ENCODE results near the gene LRRC4C.
"Not testable (repeated sequence)": the region's sequence is repeated elsewhere in the genome, so short reads cannot be mapped to it uniquely, and the experiment has no call there.

LRRC4C gene

DNA sequence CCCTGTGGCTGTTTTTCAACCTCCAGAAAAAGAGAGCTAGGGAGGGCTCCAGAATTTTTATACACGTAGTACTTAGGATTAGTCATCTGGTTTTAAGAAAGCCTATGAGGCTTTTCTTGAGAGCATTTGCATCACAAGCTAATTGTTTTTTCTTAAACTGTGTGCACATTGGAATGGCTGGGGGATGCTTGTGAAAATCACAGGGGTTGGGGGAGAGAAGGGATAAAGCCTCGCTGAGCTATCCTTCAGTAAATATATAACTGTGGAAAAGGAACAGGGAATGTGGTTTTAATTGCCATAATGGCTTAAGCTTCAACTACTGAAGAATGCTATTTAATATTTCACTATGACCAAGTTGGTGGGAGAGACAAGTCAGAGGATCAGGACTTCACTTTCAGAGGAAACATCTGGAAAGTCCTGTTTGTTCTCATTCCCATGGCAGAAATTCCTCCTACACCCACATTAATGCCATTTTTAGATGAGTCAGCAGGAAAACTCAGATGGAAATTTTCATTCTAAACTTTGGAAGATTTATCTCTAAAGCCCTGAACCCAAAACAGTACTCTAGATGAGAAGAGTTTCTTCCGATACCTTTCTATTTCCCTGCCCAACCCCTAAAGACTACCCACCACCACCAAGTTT lies 591.3 kb downstream of the LRRC4C start:
- DNase-seq (ENCODE audit: low spot score), result no peak

DNA sequence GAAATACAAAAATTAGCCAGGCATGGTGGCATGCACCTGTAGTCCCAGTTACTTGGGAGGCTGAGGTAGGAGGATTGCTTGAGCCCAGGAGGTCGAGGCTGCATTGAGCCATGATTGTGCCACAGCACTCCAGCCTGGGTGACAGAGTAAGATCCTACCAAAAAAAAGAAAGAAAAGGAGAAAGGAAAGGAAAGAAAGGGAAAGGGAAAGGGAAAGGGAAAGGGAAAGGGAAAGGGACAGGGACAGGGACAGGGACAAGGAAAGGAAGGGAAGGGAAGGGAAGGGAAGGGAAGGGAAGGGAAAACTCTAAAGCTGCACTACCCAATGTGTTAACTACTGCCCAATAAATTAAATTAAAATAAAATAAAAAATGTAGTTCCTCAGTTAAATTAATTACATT lies 601.7 kb downstream of the LRRC4C start:
- DNase-seq (ENCODE audit: low spot score), result not testable (repeated sequence)

DNA sequence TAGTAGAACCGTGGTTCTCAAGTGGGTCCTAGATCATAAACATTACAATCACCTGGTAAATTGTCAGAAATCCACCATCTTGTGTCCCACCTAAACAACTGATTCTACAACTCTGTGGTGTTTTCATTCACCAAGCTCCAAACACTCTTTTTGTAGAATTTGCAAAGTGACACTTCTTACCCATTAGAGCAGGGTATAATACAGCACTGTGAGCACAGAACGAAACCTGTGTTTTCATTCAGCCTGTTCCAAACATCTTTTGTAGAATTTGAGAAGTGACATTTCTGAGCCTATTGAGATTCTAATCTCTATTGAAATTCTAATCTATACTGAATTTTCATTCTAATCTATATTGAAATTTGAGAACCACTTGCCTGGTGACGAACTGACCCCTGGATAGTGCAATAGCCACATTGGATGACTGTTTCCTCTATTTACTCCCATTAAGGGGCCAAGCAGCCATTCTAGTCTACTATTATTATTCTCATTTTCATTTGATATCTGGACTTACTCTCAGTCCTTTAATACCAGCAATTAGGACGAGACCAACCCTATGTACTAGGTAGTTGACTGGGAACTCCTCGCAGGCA lies 616.6 kb downstream of the LRRC4C start:
- no peak for DNase-seq (ENCODE audit: low spot score)

DNA sequence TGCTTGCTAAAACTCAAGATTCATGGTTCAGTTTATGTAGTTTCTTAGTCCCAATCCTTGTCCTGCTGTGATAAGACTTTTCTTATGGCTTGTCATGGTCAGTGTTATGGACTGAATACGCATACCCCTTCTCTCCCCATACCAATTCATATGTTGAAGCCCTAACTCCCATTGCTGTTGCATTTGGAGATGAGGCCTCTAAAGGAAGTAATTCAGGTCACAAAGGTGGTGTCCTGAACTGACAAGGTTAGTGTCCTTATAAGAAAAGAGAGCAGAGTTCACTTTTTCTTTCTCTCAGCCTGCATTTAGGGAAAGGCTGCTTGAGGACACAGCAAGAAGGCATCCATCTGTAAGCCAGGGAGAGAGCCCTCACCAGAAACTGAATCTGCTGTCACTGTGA lies 618.2 kb downstream of the LRRC4C start:
- DNase-seq (ENCODE audit: low spot score), result no peak

DNA sequence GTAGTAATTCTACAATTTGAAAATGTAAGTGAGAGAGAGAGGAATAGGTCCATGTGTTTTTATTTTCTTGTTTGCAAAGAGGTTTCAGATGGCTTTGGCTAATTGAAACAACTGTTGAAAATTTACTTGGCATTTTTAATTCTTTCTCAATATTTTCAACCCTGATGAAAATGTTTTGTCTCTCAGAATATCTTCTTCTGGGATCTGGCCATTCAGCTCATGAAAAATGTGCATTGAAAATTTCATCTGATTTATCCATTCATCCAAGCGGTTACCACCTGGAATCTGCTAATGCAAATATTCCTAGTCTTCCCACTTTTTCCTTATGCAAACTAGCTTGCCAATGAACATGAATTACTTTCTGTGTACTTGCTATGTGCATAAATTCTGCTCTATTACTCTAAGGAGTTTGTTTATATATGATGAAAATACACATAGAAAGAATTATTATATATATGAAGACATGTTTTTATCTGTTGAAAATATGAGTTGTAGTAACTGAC lies 621.2 kb downstream of the LRRC4C start:
- DNase-seq (ENCODE audit: low spot score), result no peak

DNA sequence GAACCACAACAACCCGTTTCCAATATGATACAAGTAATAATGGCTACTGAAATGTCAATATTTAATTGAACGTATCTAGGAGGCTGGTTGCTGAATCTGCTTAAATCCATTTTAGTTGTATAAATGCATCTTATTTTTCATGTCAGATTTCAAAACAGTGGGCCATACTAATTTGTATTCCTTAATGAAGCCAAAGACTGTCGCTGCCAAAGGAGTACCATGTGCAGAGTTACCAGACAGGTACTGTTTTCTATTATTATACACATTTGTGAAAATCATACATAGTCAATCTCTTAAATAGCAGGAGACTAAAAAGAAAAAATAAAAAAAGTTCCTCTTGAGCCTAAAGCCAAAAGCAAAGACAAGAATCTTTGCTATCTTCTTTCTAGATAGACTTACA lies 632.3 kb downstream of the LRRC4C start:
- no peak for DNase-seq (ENCODE audit: low spot score)

DNA sequence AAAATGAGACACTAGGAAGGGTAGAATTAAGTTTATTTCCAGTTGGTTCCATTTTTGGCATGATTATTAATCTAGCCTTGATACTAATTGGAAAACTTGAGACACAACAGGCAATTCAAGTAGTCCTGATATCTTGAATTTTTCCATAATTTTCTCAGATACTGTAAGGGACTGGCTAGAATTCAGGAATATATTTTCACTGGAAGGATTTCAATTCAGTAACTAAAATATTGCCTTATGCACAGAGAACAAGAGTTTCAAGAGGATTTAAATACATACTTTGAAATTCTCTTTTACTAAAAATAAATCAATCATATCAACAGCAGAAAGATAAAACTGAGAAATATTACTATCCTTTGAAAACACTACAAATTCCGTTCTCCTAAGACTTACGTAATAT lies 632.9 kb downstream of the LRRC4C start:
- no peak for DNase-seq (ENCODE audit: low spot score)

DNA sequence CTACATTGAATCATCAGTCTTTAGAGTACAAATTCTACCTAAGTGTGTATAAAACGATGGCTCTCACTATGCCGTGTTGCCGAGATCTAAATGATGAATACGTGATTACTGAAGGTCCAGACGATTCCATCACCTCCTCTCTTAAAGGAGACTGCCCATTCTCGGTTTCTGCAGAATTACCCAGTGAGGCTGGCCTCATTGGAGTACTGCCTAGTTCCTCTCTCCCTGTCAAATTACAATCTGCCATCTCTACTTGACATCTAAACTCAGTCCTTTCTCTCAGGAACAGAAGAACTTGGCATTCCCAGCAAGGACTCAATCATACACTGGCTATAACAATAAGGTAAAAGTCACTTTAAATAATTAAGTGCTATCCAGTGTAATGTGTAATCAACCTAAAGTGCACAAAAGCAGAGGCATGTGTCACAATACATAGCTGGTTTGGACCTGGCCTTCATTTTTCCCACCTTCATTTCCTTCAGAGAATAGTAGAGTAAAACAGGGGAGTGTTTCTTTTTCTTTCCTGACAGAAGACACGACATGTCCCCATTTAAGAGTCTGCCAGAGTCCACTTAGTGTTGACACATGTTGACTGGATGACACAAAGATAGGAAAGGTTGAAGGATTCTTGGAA lies 634.1 kb downstream of the LRRC4C start:
- no peak for DNase-seq (ENCODE audit: low spot score)

DNA sequence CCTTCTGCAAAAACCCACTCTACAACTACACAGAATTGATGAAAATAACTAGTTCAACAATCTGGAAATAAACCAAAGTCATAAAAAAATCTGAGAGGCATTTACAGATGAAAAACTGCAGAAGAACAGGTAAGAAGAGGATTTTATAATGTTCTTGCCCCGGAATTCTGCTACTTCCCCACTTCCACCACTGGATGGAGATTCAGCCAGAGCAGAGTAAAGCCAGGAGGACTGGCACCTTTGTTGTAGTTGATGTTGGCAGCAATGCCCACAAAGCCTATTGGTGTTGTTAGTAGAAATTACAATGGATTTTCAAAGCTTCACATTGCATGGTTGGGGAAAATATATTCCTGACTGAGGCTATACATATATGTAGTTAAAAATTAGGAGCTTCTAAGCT lies 640.2 kb downstream of the LRRC4C start:
- no peak for DNase-seq (ENCODE audit: low spot score)

DNA sequence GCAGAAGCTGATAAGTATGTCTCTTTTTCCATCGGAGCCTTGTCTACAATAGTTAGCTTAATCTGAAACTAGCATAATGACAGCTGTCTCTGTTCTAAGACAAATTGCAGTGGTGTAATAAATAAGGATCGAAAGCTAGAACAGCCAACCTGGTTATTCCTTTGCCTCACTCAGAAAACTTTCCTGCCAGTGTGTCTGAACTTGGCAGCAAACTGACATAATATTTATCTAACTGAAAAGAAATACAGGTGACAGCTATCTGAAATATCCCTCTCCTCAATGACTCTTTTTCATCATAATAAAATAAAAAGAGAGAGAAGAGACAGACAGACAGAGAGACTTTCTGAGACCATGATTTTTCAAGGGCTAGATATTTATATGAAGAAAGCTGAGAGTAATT lies 642.5 kb downstream of the LRRC4C start:
- no peak for DNase-seq (ENCODE audit: low spot score)

DNA sequence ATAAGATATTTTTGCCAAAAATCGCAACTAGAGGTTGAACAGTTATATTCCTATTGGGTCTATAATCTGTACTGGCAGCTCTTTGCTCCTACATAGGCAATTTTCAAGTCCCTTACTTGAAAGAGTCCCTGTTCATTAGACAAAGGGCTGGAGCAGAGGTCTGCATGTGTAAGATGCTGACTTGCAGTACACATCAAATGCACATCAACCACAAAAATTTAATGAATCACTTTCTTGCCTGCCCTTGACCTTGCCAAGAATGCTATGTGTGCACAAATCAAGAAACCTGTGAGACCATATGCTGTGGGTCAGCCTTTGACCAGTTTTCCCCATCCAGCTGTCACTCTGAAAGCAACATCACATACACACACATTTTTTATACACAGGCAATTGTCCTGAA lies 661.5 kb downstream of the LRRC4C start:
- no peak for DNase-seq (ENCODE audit: low spot score)

DNA sequence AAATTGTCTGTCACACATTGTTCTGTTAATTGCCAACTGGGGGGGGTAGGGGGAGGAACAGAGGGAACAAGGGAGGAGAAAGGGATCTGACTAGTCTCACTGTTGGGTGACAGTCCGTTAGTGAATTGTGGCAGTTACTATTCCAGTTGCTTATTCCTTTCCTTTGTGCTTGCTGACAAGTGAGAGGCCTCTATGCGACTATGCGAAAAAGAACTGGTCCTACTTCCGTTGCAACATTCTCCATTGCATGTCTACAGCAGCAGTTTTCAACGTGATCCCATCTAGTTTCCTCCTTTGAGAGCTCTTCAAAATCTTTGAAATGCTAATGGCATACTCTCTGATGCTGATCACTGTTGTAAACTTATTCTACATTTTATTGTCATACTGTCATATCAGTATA lies 672.2 kb downstream of the LRRC4C start:
- no peak for DNase-seq (ENCODE audit: low spot score)

DNA sequence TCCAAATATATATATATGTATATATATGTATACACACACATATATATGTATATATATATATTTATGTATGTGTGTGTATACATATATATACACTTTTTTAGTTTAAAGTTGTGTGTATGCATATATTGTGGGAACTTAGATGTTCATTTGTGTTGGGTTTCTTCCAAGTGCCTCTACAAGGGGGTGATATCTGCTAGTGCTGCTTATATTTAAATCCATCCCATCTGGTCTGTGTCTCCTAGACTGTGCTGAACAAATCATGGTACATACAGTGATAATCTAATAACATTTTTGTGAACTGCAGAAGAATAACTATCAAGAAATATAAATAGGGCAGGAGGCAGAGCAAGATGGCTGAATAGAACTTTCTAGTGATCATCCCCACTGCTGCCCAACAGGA lies 696.4 kb downstream of the LRRC4C start:
- DNase-seq (ENCODE audit: low spot score), result no peak

DNA sequence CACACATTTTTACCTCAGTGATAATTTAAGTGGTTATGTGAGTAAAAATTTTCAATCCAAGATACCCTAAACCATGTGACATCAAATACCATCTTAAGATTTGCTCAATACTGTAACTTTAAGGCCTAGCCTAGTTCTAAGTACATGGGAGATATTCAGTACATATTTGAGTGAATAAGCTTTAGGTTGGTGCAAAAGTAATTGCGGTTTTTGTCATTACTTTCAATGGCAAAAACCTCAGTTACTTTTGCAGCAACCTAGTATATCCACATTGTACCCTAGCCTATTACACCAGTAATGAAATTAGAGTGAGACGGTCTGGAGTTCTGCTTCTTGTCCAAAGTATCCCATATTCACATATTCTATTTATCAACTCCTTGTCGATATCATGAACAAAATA lies 700.1 kb downstream of the LRRC4C start:
- no peak for DNase-seq (ENCODE audit: low spot score)

DNA sequence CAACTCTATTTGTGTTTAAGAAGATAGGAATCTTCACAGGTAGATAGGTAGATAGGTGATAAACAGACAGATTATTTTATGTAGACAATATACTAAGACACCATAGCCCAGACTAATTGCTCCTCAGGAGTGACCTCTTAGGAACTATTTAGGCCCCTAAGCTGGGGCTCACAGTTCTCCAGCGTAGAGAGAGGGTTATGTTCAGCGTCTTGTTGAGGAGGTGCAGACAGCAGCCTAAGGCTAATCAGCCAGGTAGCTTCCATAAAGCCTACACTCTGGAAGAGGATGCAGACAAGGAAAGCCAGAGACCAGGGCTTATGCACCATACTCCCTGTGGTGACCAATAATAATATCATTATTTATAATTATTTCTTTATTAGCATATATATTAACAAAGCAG lies 705.2 kb downstream of the LRRC4C start:
- DNase-seq (ENCODE audit: low spot score), result no peak

DNA sequence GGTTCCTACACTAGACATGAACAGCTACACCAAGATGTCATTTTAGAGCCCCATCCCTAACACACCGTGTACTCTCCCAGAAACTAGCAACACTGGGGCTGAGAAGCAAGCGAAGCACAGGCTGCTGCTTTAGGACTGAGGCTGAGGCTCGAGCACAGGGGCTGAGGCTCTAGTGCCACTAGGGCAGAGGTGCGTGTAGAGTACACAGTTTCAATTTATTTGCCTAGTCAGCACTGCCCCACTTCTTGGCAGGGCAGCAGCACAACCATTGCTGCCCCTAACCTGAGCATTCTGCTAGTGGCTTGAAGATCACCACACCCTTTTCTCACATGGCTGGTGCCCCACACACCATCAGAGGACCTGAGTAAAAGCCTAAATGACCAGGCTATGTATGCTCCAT lies 713.2 kb downstream of the LRRC4C start:
- DNase-seq (ENCODE audit: low spot score), result no peak

DNA sequence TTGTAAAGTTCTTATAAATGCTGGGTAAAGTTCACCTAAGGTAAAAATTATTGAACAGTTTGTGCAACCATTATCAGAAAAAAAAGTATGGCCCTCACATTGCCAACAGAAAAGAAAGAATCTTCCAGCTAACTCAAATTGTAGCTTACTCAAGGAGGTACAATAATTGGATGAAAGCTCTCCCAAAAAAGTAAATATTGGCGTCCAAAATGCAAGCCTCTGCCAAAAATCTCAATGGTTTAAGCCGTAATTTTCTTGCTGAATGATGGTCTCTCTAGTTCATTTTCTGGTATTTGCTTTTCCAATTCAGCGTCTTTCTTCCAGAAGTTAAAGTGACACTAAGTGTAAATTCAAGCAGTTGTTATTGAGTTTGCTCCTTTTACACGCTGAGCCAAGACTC lies 727.3 kb downstream of the LRRC4C start:
- DNase-seq (ENCODE audit: low spot score), result no peak

DNA sequence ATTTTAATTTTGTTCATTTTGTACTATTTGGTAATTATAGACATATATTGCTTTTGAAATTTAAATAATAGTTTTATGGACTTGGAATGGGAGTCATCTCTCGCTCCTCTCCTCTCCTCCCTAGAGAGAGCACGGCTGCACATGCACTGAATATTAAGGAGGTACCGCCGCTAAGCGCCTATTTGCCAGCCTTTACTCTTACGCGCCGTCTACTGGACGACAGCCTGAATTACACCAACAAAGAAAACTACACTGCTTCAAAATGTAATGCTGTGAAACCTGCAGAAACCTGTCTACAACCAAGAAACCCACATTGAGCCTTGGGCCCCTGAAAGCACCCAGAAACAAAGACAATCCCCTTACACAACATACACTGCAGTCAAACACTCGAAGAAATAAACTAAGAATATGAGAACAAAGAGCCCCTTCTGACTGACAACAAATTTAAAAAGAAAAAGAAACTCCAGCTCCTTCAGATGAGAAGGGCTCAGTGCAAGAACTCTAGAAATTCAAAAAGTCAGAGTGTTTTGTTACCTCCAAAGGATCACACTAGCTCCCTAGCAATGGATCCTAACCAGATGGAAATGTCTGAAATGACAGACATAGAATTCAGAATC lies 737.2 kb downstream of the LRRC4C start:
- DNase-seq (ENCODE audit: low spot score), result peak; percentile 2

DNA sequence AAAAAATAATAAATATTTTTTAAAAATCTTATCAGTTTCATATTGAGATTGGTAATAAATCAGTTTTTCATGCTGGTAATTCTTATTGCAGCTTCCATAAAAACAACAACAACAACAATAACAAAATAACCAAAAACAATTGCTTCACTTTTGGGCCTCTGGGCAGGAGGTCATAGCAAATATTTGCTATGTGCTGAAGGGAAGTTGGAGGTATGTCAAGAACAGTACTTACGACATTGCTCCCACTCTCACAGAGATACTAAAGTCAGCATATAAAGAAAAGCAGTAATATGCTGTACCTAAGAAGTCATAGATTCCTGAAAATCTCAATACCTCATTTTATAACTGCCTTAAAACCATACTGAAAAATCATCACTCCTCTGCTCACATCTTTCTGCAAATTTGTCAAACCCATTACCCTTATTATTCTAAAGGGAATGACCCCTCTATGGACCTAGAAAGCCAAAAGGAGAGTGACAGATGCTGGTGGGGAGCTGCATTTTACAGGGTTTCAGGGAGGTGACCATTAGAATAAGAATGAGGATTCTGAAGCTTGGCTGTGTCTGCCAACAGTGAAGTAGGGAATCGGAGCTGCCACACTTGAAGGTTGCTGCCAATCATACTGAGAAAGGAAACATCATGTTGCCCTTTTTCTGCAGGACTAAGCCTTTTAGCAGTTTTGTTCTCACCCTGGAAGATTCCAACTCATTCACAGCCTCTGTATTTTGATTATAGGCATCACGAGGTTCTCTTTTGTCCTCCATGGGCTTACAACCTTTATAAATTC lies 742.9 kb downstream of the LRRC4C start:
- no peak for DNase-seq (ENCODE audit: low spot score)

DNA sequence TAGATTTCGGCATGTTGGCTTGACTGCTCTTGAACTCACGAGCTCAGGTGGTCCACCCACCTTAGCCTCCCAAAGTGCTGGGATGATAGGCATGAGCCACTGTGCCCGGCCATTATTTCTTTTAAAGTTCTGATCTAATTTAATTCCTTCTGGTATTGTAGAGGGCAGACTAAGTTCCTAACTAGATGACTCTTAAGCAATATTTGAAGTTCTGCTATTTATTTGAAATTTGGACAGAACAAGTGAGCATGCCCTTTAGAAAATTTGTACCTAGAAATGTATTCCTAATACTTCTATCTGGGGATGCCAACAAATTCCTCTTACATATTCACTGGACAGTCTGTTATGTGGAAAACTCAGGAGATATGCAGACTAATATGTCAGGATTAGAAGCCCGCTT lies 746.4 kb downstream of the LRRC4C start:
- no peak for DNase-seq (ENCODE audit: low spot score)

DNA sequence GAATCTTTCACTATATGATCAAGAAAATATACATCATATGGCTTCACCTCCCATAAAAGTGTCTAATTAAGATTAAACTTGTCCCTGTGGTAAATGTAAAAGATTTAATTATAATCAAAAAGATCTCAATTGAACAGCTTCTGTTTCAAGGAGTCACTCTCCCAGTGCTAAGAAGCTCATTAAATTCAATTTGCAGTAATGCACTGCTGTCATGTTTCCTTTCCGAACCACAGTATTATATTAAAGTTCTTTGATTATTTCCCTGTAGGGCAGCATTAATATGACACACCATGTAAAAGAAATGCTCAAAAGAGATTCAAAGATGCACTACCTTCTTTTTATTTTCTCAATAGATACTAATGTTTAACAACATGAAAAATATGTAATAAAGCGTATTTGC lies 758.4 kb downstream of the LRRC4C start:
- DNase-seq (ENCODE audit: low spot score), result no peak

DNA sequence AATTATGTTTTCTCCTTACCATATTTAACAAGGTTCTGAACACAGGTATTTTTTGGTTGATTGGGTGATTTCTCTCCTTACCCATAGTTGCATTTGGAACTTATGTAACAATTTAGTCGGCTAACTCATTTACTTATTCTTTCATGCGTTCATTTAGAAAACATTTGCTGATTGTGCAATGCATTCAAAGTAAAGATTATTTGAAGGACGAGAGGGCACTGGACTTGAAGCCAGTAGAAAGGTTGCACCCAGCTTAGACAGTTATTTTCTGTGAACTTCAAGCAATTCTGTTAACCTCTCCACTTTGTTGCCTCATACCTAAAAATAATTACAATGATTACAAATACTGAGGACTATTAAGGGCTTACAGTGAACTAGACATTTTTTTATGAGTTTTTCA lies 769.6 kb downstream of the LRRC4C start:
- DNase-seq (ENCODE audit: low spot score), result no peak

DNA sequence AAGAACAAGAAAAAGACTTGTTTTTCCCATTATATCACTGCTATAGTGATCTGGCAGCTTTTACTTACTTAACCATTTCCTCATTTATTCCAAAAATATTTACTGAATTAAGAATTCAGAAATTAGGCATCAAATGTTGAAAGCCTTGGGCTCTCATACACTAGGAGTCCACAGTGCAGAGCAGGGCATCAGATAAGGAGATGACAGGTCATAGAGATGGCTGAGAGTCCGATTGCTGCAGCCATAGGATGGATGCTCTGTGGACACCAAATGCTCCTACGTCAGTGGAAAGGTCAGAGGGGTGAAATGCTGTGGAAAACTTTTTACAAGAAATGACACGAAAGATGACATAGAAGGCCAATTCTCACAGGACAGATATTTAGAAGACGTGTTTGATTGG lies 771.1 kb downstream of the LRRC4C start:
- DNase-seq (ENCODE audit: low spot score), result no peak

Data from HuH-7.5 (cell line).